Measurements from ENCODE around the gene SLC7A1. TPM values are rescaled to one million over a fixed set of nuclear protein-coding genes. Genes with fewer than 3 reads are reported as not detected.

Gene SLC7A1
- total RNA-seq, 2 experiments from 2014 or later: 39.5 to 141 TPM

- ChIA-PET POLR2A (no interaction called here), CTCF (ENCODE audit: unreplicated experiment) (no interaction called here)
- Histone ChIP-seq H3K36me3 (ENCODE audit: insufficient read depth, low read length) (no peaks in the 10 kb centered on the region), H3K4me2 (ENCODE audit: low read length) (no peak overlapping the region), H3K4me3 (ENCODE audit: low read depth, low read length, poor library complexity, severe bottlenecking) (no peak overlapping the region), H3K27ac (ENCODE audit: low read depth, low read length, poor library complexity, severe bottlenecking) (no peak overlapping the region), H3K9me2 (ENCODE audit: insufficient read depth, low read length) (no peaks in the 10 kb centered on the region), H3K4me1 (ENCODE audit: insufficient read depth, low read length, poor library complexity, severe bottlenecking) (peaks cover 13% of the 10 kb centered on the region), H2AFZ (ENCODE audit: low read length) (0 out of 2 replicates have a peak overlapping the region, but pooled peaks have one; percentile 18), H4K20me1 (ENCODE audit: insufficient read depth, low read length) (no peaks in the 10 kb centered on the region), H3K9me3 (ENCODE audit: low read length) (no peaks in the 10 kb centered on the region), H3K79me2 (ENCODE audit: insufficient read depth, low read depth, low read length) (no peaks in the 10 kb centered on the region)
- no peak for TF ChIP-seq EZH2phosphoT487 (IDR thresholded peaks at IDR 0.05; ENCODE audit: borderline replicate concordance, low read depth, low read length)
- TF ChIP-seq CTCF (conservative IDR thresholded peaks at IDR 0.05; ENCODE audit: low read length): no peak
- no peak for DNase-seq (ENCODE audit: low spot score)
- intact Hi-C loops (cut with micrococcal nuclease; ENCODE audit: unreplicated experiment): no loop called here
- no TSS peak for BruUV-seq (replicated peaks)
Measured at GRCh38 chr13:29464105-29464679, 131.3 kb downstream of the SLC7A1 start.

GRCh38 chr13:29459813-29460355 is 135.6 kb downstream of the SLC7A1 start:
- H3K9me2 ChIP-seq (ENCODE audit: insufficient read depth, low read length): no peaks in the 10 kb centered on the region
- H3K27ac ChIP-seq (ENCODE audit: low read depth, low read length, poor library complexity, severe bottlenecking): no peak overlapping the region
- ChIA-PET CTCF (ENCODE audit: unreplicated experiment) (no interaction called here), POLR2A (interaction anchor here (1.1 kb wide), 1 partner anchor 25 kb away, joined by 3 read pairs; no protein-coding TSS in a partner anchor)
- no peaks in the 10 kb centered on the region for H3K4me1 ChIP-seq (ENCODE audit: insufficient read depth, low read length, poor library complexity, severe bottlenecking)
- no peaks in the 10 kb centered on the region for H4K20me1 ChIP-seq (ENCODE audit: insufficient read depth, low read length)
- no peak overlapping the region for H2AFZ ChIP-seq (ENCODE audit: low read length)
- H3K36me3 ChIP-seq (ENCODE audit: insufficient read depth, low read length): no peaks in the 10 kb centered on the region
- TF ChIP-seq EZH2phosphoT487 (IDR thresholded peaks at IDR 0.05; ENCODE audit: borderline replicate concordance, low read depth, low read length) (no peak), CTCF (conservative IDR thresholded peaks at IDR 0.05; ENCODE audit: low read length) (no peak)
- no peak overlapping the region for H3K4me2 ChIP-seq (ENCODE audit: low read length)
- intact Hi-C loops (cut with micrococcal nuclease; ENCODE audit: unreplicated experiment): no loop called here
- no peak overlapping the region for H3K4me3 ChIP-seq (ENCODE audit: low read depth, low read length, poor library complexity, severe bottlenecking)
- DNase-seq (ENCODE audit: low spot score): no peak
- H3K9me3 ChIP-seq (ENCODE audit: low read length): no peaks in the 10 kb centered on the region
- BruUV-seq (replicated peaks): no TSS peak
- no peaks in the 10 kb centered on the region for H3K79me2 ChIP-seq (ENCODE audit: insufficient read depth, low read depth, low read length)
